IPS-18a (cell line): ENCODE measurements around the gene SATB2.
A peak's percentile ranks its signal among the peaks of the same experiment; 100 is the strongest.

ENCODE experiments used
- H3K27ac ChIP-seq: one replicate; pipeline ENCODE4 v1.5.1; 2013; ENCODE audit warnings: low read length
- H3K27me3 ChIP-seq: one replicate; pipeline ENCODE4 v1.6.1; 2013; ENCODE audit warnings: mild to moderate bottlenecking, low read length; ENCODE audit not compliant: control insufficient read depth, insufficient read depth
- H3K36me3 ChIP-seq: one replicate; pipeline ENCODE4 v1.6.1; 2013; ENCODE audit warnings: low read depth, low read length; ENCODE audit not compliant: control insufficient read depth
- H3K4me1 ChIP-seq: one replicate; pipeline ENCODE4 v1.6.1; 2013; ENCODE audit warnings: low read depth, low read length; ENCODE audit not compliant: control insufficient read depth
- H3K4me3 ChIP-seq: one replicate; pipeline ENCODE4 v1.5.1; 2013; ENCODE audit warnings: low read length
- H3K9ac ChIP-seq: one replicate; pipeline ENCODE4 v1.6.1; 2013; ENCODE audit warnings: mild to moderate bottlenecking, low read length, moderate library complexity
- H3K9me3 ChIP-seq: one replicate; pipeline ENCODE4 v1.6.1; 2013; ENCODE audit warnings: low read depth, low read length; ENCODE audit not compliant: control insufficient read depth

SATB2 gene

GRCh38 chr2:199457147-199458008, at the start of gene SATB2:
Gene SATB2, minus strand, starts transcription at chr2:199457939. Its CDS starts 1,902 bp downstream, at chr2:199456037.
- no peak within 1 kb of the TSS for H3K27ac ChIP-seq
- no peaks in the 10 kb centered on the region for H3K9me3 ChIP-seq
- H3K36me3 ChIP-seq: no peaks in the 10 kb centered on the region
- peaks cover 63% of the 10 kb centered on the region for H3K27me3 ChIP-seq
- H3K4me1 ChIP-seq: peaks cover 31% of the 10 kb centered on the region
- peak within 1 kb of the TSS; percentile 91 for H3K4me3 ChIP-seq
- peak within 1 kb of the TSS; percentile 66 for H3K9ac ChIP-seq

- Histone ChIP-seq H3K27ac (no peak overlapping the region), H3K9me3 (no peaks in the 10 kb centered on the region), H3K4me1 (no peaks in the 10 kb centered on the region), H3K4me3 (no peak overlapping the region), H3K27me3 (no peaks in the 10 kb centered on the region), H3K36me3 (no peaks in the 10 kb centered on the region), H3K9ac (no peak overlapping the region)
Measured at GRCh38 chr2:199505755-199506403, 48.1 kb upstream of the SATB2 start.

GRCh38 chr2:199503148-199503547, 45.4 kb upstream of the SATB2 start:
- no peak overlapping the region for H3K4me3 ChIP-seq
- H3K27me3 ChIP-seq: no peaks in the 10 kb centered on the region
- H3K4me1 ChIP-seq: no peaks in the 10 kb centered on the region
- no peak overlapping the region for H3K27ac ChIP-seq
- no peaks in the 10 kb centered on the region for H3K9me3 ChIP-seq
- H3K36me3 ChIP-seq: no peaks in the 10 kb centered on the region
- H3K9ac ChIP-seq: no peak overlapping the region

- Histone ChIP-seq H3K4me1 (no peaks in the 10 kb centered on the region), H3K27me3 (no peaks in the 10 kb centered on the region), H3K4me3 (no peak overlapping the region), H3K27ac (no peak overlapping the region), H3K36me3 (no peaks in the 10 kb centered on the region), H3K9me3 (no peaks in the 10 kb centered on the region), H3K9ac (no peak overlapping the region)
Measured at GRCh38 chr2:199499005-199499404, 41.3 kb upstream of the SATB2 start.

GRCh38 chr2:199495147-199495546, 37.4 kb upstream of the SATB2 start:
- Histone ChIP-seq H3K9me3 (no peaks in the 10 kb centered on the region), H3K27ac (no peak overlapping the region), H3K36me3 (no peaks in the 10 kb centered on the region), H3K4me1 (no peaks in the 10 kb centered on the region), H3K4me3 (no peak overlapping the region), H3K27me3 (no peaks in the 10 kb centered on the region), H3K9ac (no peak overlapping the region)

- Histone ChIP-seq H3K9ac (no peak overlapping the region), H3K27ac (no peak overlapping the region), H3K9me3 (no peaks in the 10 kb centered on the region), H3K4me1 (no peaks in the 10 kb centered on the region), H3K4me3 (no peak overlapping the region), H3K36me3 (no peaks in the 10 kb centered on the region), H3K27me3 (no peaks in the 10 kb centered on the region)
Measured at GRCh38 chr2:199490049-199490448, 32.3 kb upstream of the SATB2 start.

- Histone ChIP-seq H3K9ac (no peak overlapping the region), H3K36me3 (no peaks in the 10 kb centered on the region), H3K27me3 (no peaks in the 10 kb centered on the region), H3K4me3 (no peak overlapping the region), H3K9me3 (no peaks in the 10 kb centered on the region), H3K27ac (no peak overlapping the region), H3K4me1 (no peaks in the 10 kb centered on the region)
Measured at GRCh38 chr2:199488772-199489400, 31.1 kb upstream of the SATB2 start.

- H3K4me1 ChIP-seq: no peaks in the 10 kb centered on the region
- no peaks in the 10 kb centered on the region for H3K9me3 ChIP-seq
- H3K9ac ChIP-seq: no peak overlapping the region
- H3K4me3 ChIP-seq: no peak overlapping the region
- H3K27ac ChIP-seq: no peak overlapping the region
- no peaks in the 10 kb centered on the region for H3K36me3 ChIP-seq
- H3K27me3 ChIP-seq: no peaks in the 10 kb centered on the region
Measured at GRCh38 chr2:199485732-199486335, 28.1 kb upstream of the SATB2 start.

- no peak overlapping the region for H3K9ac ChIP-seq
- no peaks in the 10 kb centered on the region for H3K9me3 ChIP-seq
- H3K36me3 ChIP-seq: no peaks in the 10 kb centered on the region
- no peaks in the 10 kb centered on the region for H3K27me3 ChIP-seq
- no peaks in the 10 kb centered on the region for H3K4me1 ChIP-seq
- no peak overlapping the region for H3K4me3 ChIP-seq
- no peak overlapping the region for H3K27ac ChIP-seq
Measured at GRCh38 chr2:199484927-199485326, 27.2 kb upstream of the SATB2 start.

- no peak overlapping the region for H3K27ac ChIP-seq
- H3K9ac ChIP-seq: no peak overlapping the region
- H3K36me3 ChIP-seq: no peaks in the 10 kb centered on the region
- H3K27me3 ChIP-seq: no peaks in the 10 kb centered on the region
- no peak overlapping the region for H3K4me3 ChIP-seq
- H3K9me3 ChIP-seq: no peaks in the 10 kb centered on the region
- no peaks in the 10 kb centered on the region for H3K4me1 ChIP-seq
Measured at GRCh38 chr2:199480966-199481365, 23.2 kb upstream of the SATB2 start.

GRCh38 chr2:199477277-199477834, 19.6 kb upstream of the SATB2 start:
- no peak overlapping the region for H3K4me3 ChIP-seq
- H3K36me3 ChIP-seq: no peaks in the 10 kb centered on the region
- no peak overlapping the region for H3K9ac ChIP-seq
- no peaks in the 10 kb centered on the region for H3K9me3 ChIP-seq
- no peaks in the 10 kb centered on the region for H3K4me1 ChIP-seq
- H3K27me3 ChIP-seq: peaks cover 6% of the 10 kb centered on the region
- no peak overlapping the region for H3K27ac ChIP-seq
